ENCODE data around the gene OR4B1.

The OR4B1 gene

GRCh38 chr11:48237727-48238126, 21.1 kb downstream of the OR4B1 start:
- Histone ChIP-seq H3K4me3 (no peak overlapping the region), H4K20me1 (no peaks in the 10 kb centered on the region), H3K4me1 (no peaks in the 10 kb centered on the region), H3K36me3 (no peaks in the 10 kb centered on the region), H3K9me3 (replicated peaks in 1 of 11) (peaks cover 13 to 21% (median 18%) of the 10 kb centered on the region in 11 experiments), H3K4me2 (no peak overlapping the region), H3K27ac (no peak overlapping the region), H3K27me3 (no peaks in the 10 kb centered on the region), H3K9ac (no peak overlapping the region)
- no peak for TF ChIP-seq Cebpa-rat (IDR thresholded peaks at IDR 0.05)

- Histone ChIP-seq H3K9me3 (replicated peaks in 1 of 11) (peaks cover 0 to 3% (median 0%) of the 10 kb centered on the region in 11 experiments; a peak in 2 of 22 replicates), H4K20me1 (no peaks in the 10 kb centered on the region), H3K4me3 (no peak overlapping the region), H3K9ac (no peak overlapping the region), H3K4me2 (no peak overlapping the region), H3K27ac (no peak overlapping the region), H3K4me1 (no peaks in the 10 kb centered on the region), H3K36me3 (no peaks in the 10 kb centered on the region), H3K27me3 (no peaks in the 10 kb centered on the region)
- TF ChIP-seq Cebpa-rat (IDR thresholded peaks at IDR 0.05) = no peak
Observed at GRCh38 chr11:48242501-48242900, 25.9 kb downstream of the OR4B1 start.

- TF ChIP-seq Cebpa-rat (IDR thresholded peaks at IDR 0.05) = no peak
- Histone ChIP-seq H3K27me3 (no peaks in the 10 kb centered on the region), H3K9me3 (replicated peaks in 1 of 11) (peaks cover 7 to 19% (median 11%) of the 10 kb centered on the region in 11 experiments), H3K4me2 (no peak within 1 kb of the TSS), H3K36me3 (no peaks in the 10 kb centered on the region), H3K4me1 (no peaks in the 10 kb centered on the region), H3K9ac (no peak within 1 kb of the TSS), H3K27ac (no peak within 1 kb of the TSS), H3K4me3 (no peak within 1 kb of the TSS), H4K20me1 (no peaks in the 10 kb centered on the region)
Observed at GRCh38 chr11:48244804-48245203, 28.2 kb downstream of the OR4B1 start, which contains the start of gene OR4X2. Gene OR4X2, plus strand, starts transcription at chr11:48245104. Its CDS starts 0 bp downstream, at chr11:48245104.

- H3K36me3 ChIP-seq = no peaks in the 10 kb centered on the region
- no peaks in the 10 kb centered on the region for H4K20me1 ChIP-seq
- H3K27me3 ChIP-seq = no peaks in the 10 kb centered on the region
- no peak for TF ChIP-seq Cebpa-rat (IDR thresholded peaks at IDR 0.05)
- no peaks in the 10 kb centered on the region for H3K4me1 ChIP-seq
- H3K4me2 ChIP-seq = no peak overlapping the region
- no peak overlapping the region for H3K9ac ChIP-seq
- H3K27ac ChIP-seq = no peak overlapping the region
- peaks cover 7 to 19% (median 10%) of the 10 kb centered on the region in 11 experiments for H3K9me3 ChIP-seq (replicated peaks in 1 of 11)
- no peak overlapping the region for H3K4me3 ChIP-seq
Observed at GRCh38 chr11:48248902-48249301, 32.3 kb downstream of the OR4B1 start.

GRCh38 chr11:48261600-48261999, 45.0 kb downstream of the OR4B1 start:
- H3K4me2 ChIP-seq = no peak overlapping the region
- H3K27ac ChIP-seq = no peak overlapping the region
- H3K4me3 ChIP-seq = no peak overlapping the region
- H3K36me3 ChIP-seq = no peaks in the 10 kb centered on the region
- no peaks in the 10 kb centered on the region for H3K4me1 ChIP-seq
- TF ChIP-seq Cebpa-rat (IDR thresholded peaks at IDR 0.05) = no peak
- H3K27me3 ChIP-seq = no peaks in the 10 kb centered on the region
- H4K20me1 ChIP-seq = no peaks in the 10 kb centered on the region
- H3K9ac ChIP-seq = no peak overlapping the region
- H3K9me3 ChIP-seq (replicated peaks in 1 of 11) = no peaks in the 10 kb centered on the region

- Histone ChIP-seq H3K9ac (no peak within 1 kb of the TSS), H3K4me3 (no peak within 1 kb of the TSS), H3K4me2 (no peak within 1 kb of the TSS), H4K20me1 (no peaks in the 10 kb centered on the region), H3K4me1 (no peaks in the 10 kb centered on the region), H3K9me3 (replicated peaks in 1 of 11) (no peaks in the 10 kb centered on the region), H3K27ac (no peak within 1 kb of the TSS), H3K36me3 (no peaks in the 10 kb centered on the region), H3K27me3 (no peaks in the 10 kb centered on the region)
- TF ChIP-seq Cebpa-rat (IDR thresholded peaks at IDR 0.05) = no peak
Observed at GRCh38 chr11:48263423-48263911, 46.9 kb downstream of the OR4B1 start, which contains the start of gene OR4X1. Gene OR4X1, plus strand, starts transcription at chr11:48263861. Its CDS starts 0 bp downstream, at chr11:48263861.
